ENCODE results near the gene ADRA2A. TPM values are rescaled to one million over a fixed set of nuclear protein-coding genes. Genes with fewer than 3 reads are reported as not detected.

The ADRA2A gene
- total RNA-seq, 1 donor from 2014 or later: 19.3 TPM

- Mint-ChIP-seq H3K4me3 (no peak overlapping the region), H3K27me3 (peaks cover 33% of the 10 kb centered on the region), H3K4me1 (ENCODE audit: unreplicated experiment) (no peaks in the 10 kb centered on the region), H3K36me3 (no peaks in the 10 kb centered on the region), H3K9me3 (peaks cover 4% of the 10 kb centered on the region), H3K27ac (no peak overlapping the region)
- DNase-seq (ENCODE audit: extremely low spot score, unreplicated experiment): no peak
- no peak for TF ChIP-seq CTCF (conservative IDR thresholded peaks at IDR 0.05)
Observed at GRCh38 chr10:111123883-111124282, 47.1 kb downstream of the ADRA2A start.

- H3K4me1 Mint-ChIP-seq (ENCODE audit: unreplicated experiment): no peaks in the 10 kb centered on the region
Observed at GRCh38 chr10:111125102-111125501, 48.3 kb downstream of the ADRA2A start.

GRCh38 chr10:111126077-111126476 is 49.2 kb downstream of the ADRA2A start:
- DNase-seq (ENCODE audit: extremely low spot score, unreplicated experiment): no peak
- H3K4me1 Mint-ChIP-seq (ENCODE audit: unreplicated experiment): peaks cover 5% of the 10 kb centered on the region
- H3K27me3 Mint-ChIP-seq: peaks cover 30% of the 10 kb centered on the region
- H3K4me3 Mint-ChIP-seq: no peak overlapping the region
- TF ChIP-seq CTCF (conservative IDR thresholded peaks at IDR 0.05): no peak
- peaks cover 4% of the 10 kb centered on the region for H3K9me3 Mint-ChIP-seq
- no peak overlapping the region for H3K27ac Mint-ChIP-seq
- no peaks in the 10 kb centered on the region for H3K36me3 Mint-ChIP-seq

More at GRCh38 chr10:111125102-111125501, 48.3 kb downstream of the ADRA2A start:
- H3K36me3 Mint-ChIP-seq: no peaks in the 10 kb centered on the region
- peaks cover 4% of the 10 kb centered on the region for H3K9me3 Mint-ChIP-seq
- DNase-seq (ENCODE audit: extremely low spot score, unreplicated experiment): no peak
- no peak overlapping the region for H3K27ac Mint-ChIP-seq
- peaks cover 28% of the 10 kb centered on the region for H3K27me3 Mint-ChIP-seq
- H3K4me3 Mint-ChIP-seq: no peak overlapping the region
- no peak for TF ChIP-seq CTCF (conservative IDR thresholded peaks at IDR 0.05)

GRCh38 chr10:111127081-111127848 is 50.4 kb downstream of the ADRA2A start:
- H3K27me3 Mint-ChIP-seq: peaks cover 24% of the 10 kb centered on the region
- H3K4me1 Mint-ChIP-seq (ENCODE audit: unreplicated experiment): peaks cover 5% of the 10 kb centered on the region
- no peak overlapping the region for H3K27ac Mint-ChIP-seq
- DNase-seq (ENCODE audit: extremely low spot score, unreplicated experiment): no peak
- H3K4me3 Mint-ChIP-seq: no peak overlapping the region
- H3K36me3 Mint-ChIP-seq: no peaks in the 10 kb centered on the region
- peaks cover 4% of the 10 kb centered on the region for H3K9me3 Mint-ChIP-seq
- no peak for TF ChIP-seq CTCF (conservative IDR thresholded peaks at IDR 0.05)

- Mint-ChIP-seq H3K27me3 (peaks cover 28% of the 10 kb centered on the region), H3K9me3 (peaks cover 4% of the 10 kb centered on the region), H3K36me3 (no peaks in the 10 kb centered on the region), H3K4me3 (no peak overlapping the region), H3K4me1 (ENCODE audit: unreplicated experiment) (peaks cover 5% of the 10 kb centered on the region), H3K27ac (no peak overlapping the region)
- TF ChIP-seq CTCF (conservative IDR thresholded peaks at IDR 0.05): no peak
- DNase-seq (ENCODE audit: extremely low spot score, unreplicated experiment): no peak
Observed at GRCh38 chr10:111128331-111129180, 51.7 kb downstream of the ADRA2A start.
